Neural cell (in vitro differentiated cells): ENCODE measurements around the gene LBR.

ENCODE experiments used
- EZH2 ChIP-seq: fragments of 200-600, 300-800 bp; shearing (Covaris generic), sonication (generic); IDR thresholded peaks from 2 replicates; pipeline ENCODE4 v1.6.1; 2014; ENCODE audit warnings: antibody characterized with exemption, low read length, borderline replicate concordance, mild to moderate bottlenecking; ENCODE audit not compliant: insufficient read depth, poor library complexity, severe bottlenecking
- TF ChIP-seq, protein P1 (sequence below): fragments of 450-650 bp; IDR thresholded peaks from 2 replicates; pipeline ENCODE4 v1.5.1; 2014; ENCODE audit warnings: antibody characterized with exemption, mild to moderate bottlenecking, moderate library complexity; ENCODE audit not compliant: poor library complexity, severe bottlenecking

DNA sequence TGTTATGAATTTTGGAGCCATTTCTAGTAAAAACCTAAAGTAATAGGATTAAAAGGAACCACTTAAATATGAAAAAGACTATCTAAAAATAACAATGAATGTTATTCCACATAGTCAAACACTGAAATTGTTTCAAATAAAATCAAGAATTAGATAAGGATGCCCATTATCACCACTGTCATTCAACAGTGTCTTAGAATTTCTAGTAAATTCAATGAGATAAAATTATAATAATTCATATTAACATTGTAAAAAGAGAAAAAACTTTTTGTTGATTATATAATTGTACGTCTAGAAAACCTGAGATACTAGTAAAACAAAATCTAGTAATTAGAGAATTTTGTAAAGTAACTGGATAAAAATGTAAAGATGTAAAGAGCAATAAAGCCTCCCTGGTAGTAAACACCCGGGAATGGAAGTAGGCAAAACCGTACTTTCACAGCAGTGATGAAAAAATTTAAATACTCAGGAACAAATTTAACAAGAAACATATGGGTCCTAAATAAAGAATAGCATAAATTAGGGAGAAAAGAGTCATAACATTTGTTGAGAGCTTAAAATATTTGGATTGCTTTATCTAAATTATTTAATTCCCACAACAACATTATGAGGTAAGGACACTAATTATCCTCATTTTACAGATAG lies 56.4 kb downstream of the LBR start:
- TF ChIP-seq EZH2, result no peak
- TF ChIP-seq, protein P1, sequence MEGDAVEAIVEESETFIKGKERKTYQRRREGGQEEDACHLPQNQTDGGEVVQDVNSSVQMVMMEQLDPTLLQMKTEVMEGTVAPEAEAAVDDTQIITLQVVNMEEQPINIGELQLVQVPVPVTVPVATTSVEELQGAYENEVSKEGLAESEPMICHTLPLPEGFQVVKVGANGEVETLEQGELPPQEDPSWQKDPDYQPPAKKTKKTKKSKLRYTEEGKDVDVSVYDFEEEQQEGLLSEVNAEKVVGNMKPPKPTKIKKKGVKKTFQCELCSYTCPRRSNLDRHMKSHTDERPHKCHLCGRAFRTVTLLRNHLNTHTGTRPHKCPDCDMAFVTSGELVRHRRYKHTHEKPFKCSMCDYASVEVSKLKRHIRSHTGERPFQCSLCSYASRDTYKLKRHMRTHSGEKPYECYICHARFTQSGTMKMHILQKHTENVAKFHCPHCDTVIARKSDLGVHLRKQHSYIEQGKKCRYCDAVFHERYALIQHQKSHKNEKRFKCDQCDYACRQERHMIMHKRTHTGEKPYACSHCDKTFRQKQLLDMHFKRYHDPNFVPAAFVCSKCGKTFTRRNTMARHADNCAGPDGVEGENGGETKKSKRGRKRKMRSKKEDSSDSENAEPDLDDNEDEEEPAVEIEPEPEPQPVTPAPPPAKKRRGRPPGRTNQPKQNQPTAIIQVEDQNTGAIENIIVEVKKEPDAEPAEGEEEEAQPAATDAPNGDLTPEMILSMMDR, result no peak
